ENCODE data around the gene CFAP157. TPM values are rescaled to one million over a fixed set of nuclear protein-coding genes. Genes with fewer than 3 reads are reported as not detected.

The CFAP157 gene
- total and polyA plus RNA-seq, 2 of the 13 experiments (the other 11 are each of a cell fraction or from before 2014, with no cell fraction given), result 0.07 TPM; not detected in 1

Other genes with a start within 250 kb of the CFAP157 start
- 2.9 and 4.4 TPM in 2 replicates for gene STXBP1, start 94.7 kb upstream of the CFAP157 start, total RNA-seq (2016; rRNA removed; fragmentation: Illumina TruSeq; extraction: Trizol)
- gene STXBP1, start 94.7 kb upstream of the CFAP157 start, polyA plus RNA-seq (2011; rRNA removed), result 2.9 and 4.1 TPM in 2 replicates
- 7.6 and 10.4 TPM in 2 replicates for gene PTRH1, start 8.7 kb downstream of the CFAP157 start, total RNA-seq (2016; rRNA removed; fragmentation: Illumina TruSeq; extraction: Trizol)
- 4.0 and 5.4 TPM in 2 replicates for gene PTRH1, start 8.7 kb downstream of the CFAP157 start, polyA plus RNA-seq (2011; rRNA removed)
- gene TTC16, start 9.1 kb downstream of the CFAP157 start, total RNA-seq (2016; rRNA removed; fragmentation: Illumina TruSeq; extraction: Trizol), result not detected in 2 replicates
- not detected in 2 replicates for gene TTC16, start 9.1 kb downstream of the CFAP157 start, polyA plus RNA-seq (2011; rRNA removed)
- 5.5 and 7.2 TPM in 2 replicates for gene TOR2A, start 28.3 kb downstream of the CFAP157 start, total RNA-seq (2016; rRNA removed; fragmentation: Illumina TruSeq; extraction: Trizol)
- gene TOR2A, start 28.3 kb downstream of the CFAP157 start, polyA plus RNA-seq (2011; rRNA removed), result 3.5 and 4.9 TPM in 2 replicates
- gene SH2D3C, start 71.7 kb downstream of the CFAP157 start, total RNA-seq (2016; rRNA removed; fragmentation: Illumina TruSeq; extraction: Trizol), result not detected in 2 replicates
- gene SH2D3C, start 71.7 kb downstream of the CFAP157 start, polyA plus RNA-seq (2011; rRNA removed), result not detected in 2 replicates
- 16.8 TPM in 2 replicates for gene CDK9, start 79.0 kb downstream of the CFAP157 start, total RNA-seq (2016; rRNA removed; fragmentation: Illumina TruSeq; extraction: Trizol)
- 21.5 and 26.1 TPM in 2 replicates for gene CDK9, start 79.0 kb downstream of the CFAP157 start, polyA plus RNA-seq (2011; rRNA removed)
- 20.3 and 35.6 TPM in 2 replicates for gene FPGS, start 95.9 kb downstream of the CFAP157 start, total RNA-seq (2016; rRNA removed; fragmentation: Illumina TruSeq; extraction: Trizol)
- gene FPGS, start 95.9 kb downstream of the CFAP157 start, polyA plus RNA-seq (2011; rRNA removed), result 36.8 and 41.3 TPM in 2 replicates
- gene ENG, start 147.7 kb downstream of the CFAP157 start, total RNA-seq (2016; rRNA removed; fragmentation: Illumina TruSeq; extraction: Trizol), result 0.02 TPM in 1 of 2 replicates, not detected in the other
- gene ENG, start 147.7 kb downstream of the CFAP157 start, polyA plus RNA-seq (2011; rRNA removed), result 1.1 and 1.4 TPM in 2 replicates
- gene AK1, start 170.7 kb downstream of the CFAP157 start, total RNA-seq (2016; rRNA removed; fragmentation: Illumina TruSeq; extraction: Trizol), result 25.7 and 32.8 TPM in 2 replicates
- gene AK1, start 170.7 kb downstream of the CFAP157 start, polyA plus RNA-seq (2011; rRNA removed), result 19.1 and 28.5 TPM in 2 replicates
- gene ST6GALNAC6, start 192.6 kb downstream of the CFAP157 start, total RNA-seq (2016; rRNA removed; fragmentation: Illumina TruSeq; extraction: Trizol), result 16.7 and 18.5 TPM in 2 replicates
- gene ST6GALNAC6, start 192.6 kb downstream of the CFAP157 start, polyA plus RNA-seq (2011; rRNA removed), result 65.4 and 103 TPM in 2 replicates
- 14.8 and 18.8 TPM in 2 replicates for gene ST6GALNAC4, start 210.1 kb downstream of the CFAP157 start, total RNA-seq (2016; rRNA removed; fragmentation: Illumina TruSeq; extraction: Trizol)
- gene ST6GALNAC4, start 210.1 kb downstream of the CFAP157 start, polyA plus RNA-seq (2011; rRNA removed), result 27.7 and 36.4 TPM in 2 replicates
- 0.20 TPM in 1 of 2 replicates, not detected in the other for gene PIP5KL1, start 223.8 kb downstream of the CFAP157 start, total RNA-seq (2016; rRNA removed; fragmentation: Illumina TruSeq; extraction: Trizol)
- gene PIP5KL1, start 223.8 kb downstream of the CFAP157 start, polyA plus RNA-seq (2011; rRNA removed), result 0.44 and 0.49 TPM in 2 replicates
- gene DPM2, start 230.9 kb downstream of the CFAP157 start, total RNA-seq (2016; rRNA removed; fragmentation: Illumina TruSeq; extraction: Trizol), result 17.5 and 24.8 TPM in 2 replicates
- gene DPM2, start 230.9 kb downstream of the CFAP157 start, polyA plus RNA-seq (2011; rRNA removed), result 35.3 and 38.6 TPM in 2 replicates